ENCODE measurements around the gene WDR93. TPM values are rescaled to one million over a fixed set of nuclear protein-coding genes. Genes with fewer than 3 reads are reported as not detected.
A peak's percentile ranks its signal among the peaks of the same experiment; 100 is the strongest.

Gene WDR93
- total RNA-seq, 2 donors from 2014 or later = 0.24 to 0.64 TPM

- DNase-seq = no peak
- Mint-ChIP-seq H3K4me3 (no peak overlapping the region), H3K4me1 (peaks cover 15% of the 10 kb centered on the region), H3K9me3 (no peaks in the 10 kb centered on the region), H3K27me3 (ENCODE audit: insufficient read depth) (peaks cover 79% of the 10 kb centered on the region), H3K27ac (no peak overlapping the region), H3K36me3 (ENCODE audit: low read depth) (no peaks in the 10 kb centered on the region)
- H3K27ac ChIP-seq (ENCODE audit: low read depth, low read length) = no peak overlapping the region
- peaks cover 38% of the 10 kb centered on the region for H3K27me3 ChIP-seq (ENCODE audit: control insufficient read depth, insufficient read depth, low read length, poor library complexity, severe bottlenecking)
- WGBS, 2 experiments (ENCODE audit: insufficient coverage in 1 of 2, insufficient read length in 1 of 2) = 87 to 93% methylated on average over 6 to 8 of the region's 8 CpGs
- no peak for TF ChIP-seq CTCF (conservative IDR thresholded peaks at IDR 0.05)
- H3K4me3 ChIP-seq (ENCODE audit: low read length) = no peak overlapping the region
- H3K4me1 ChIP-seq (ENCODE audit: control insufficient read depth, insufficient read depth, low read length) = peaks cover 5% of the 10 kb centered on the region
- H3K9ac ChIP-seq (ENCODE audit: extremely low read depth, low read length, poor library complexity, severe bottlenecking) = no peak overlapping the region
- H3K36me3 ChIP-seq (ENCODE audit: control insufficient read depth, insufficient read depth, low read length) = no peaks in the 10 kb centered on the region
- no peaks in the 10 kb centered on the region for H3K9me3 ChIP-seq (ENCODE audit: control insufficient read depth, low read length)
Measured at GRCh38 chr15:89758981-89759380, 68.4 kb downstream of the WDR93 start.

DNA sequence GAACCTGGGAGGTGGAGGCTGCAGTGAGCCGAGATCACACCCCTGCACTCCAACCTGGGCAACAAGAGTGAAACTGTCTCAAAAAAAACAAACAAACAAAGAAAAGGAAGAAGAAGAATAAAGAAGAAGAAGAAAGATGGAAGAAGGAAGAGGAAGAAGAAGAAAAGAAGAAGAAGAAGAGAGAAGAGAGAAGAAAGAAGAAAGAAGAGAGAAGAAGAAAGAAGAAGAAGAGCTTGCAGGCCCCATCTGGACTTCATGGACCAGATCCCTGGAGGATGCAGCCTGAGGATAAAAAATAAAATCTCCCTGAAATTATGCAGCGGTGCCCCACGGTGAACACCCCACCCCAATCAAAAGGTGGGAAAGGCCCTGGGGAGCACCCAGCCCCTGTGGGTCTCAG, 69.2 kb downstream of the WDR93 start:
- Mint-ChIP-seq H3K27me3 (ENCODE audit: insufficient read depth) (peaks cover 70% of the 10 kb centered on the region), H3K27ac (no peak overlapping the region), H3K36me3 (ENCODE audit: low read depth) (no peaks in the 10 kb centered on the region)

DNA sequence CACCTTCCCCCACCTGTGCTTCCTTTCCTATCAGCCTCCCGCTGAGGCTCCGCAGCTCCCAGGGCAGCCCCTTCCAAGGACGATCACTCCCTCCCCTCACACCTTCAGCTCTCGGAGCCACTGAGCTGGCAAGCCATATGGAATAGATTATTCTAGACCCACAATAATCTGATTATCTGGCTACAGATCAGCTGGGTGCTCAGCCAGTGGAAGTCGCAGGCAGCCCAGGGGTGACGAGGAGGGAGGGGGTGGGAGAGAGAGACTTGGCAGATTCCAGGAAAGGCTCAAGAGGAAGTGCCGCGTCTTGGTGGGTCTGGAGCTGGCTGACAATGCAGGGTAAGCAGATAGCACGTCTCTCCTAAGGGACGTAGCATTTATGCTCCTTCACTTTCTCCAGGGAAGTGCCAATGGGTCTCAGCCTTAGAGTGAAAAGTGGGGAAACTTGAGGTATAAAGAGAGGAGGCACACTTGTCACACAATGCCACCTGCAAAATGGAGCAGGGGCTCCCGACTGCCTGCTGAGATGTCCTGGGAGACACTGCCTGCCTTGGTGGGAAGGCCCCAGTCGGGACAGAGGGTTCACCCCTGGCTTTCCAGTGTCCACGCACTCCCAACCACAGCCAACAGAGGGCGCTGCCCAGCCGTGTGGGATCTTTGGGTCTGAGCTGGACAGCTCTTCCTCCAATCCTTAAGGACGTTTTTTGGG, 69.8 kb downstream of the WDR93 start:
- H3K4me1 ChIP-seq (ENCODE audit: control insufficient read depth, insufficient read depth, low read length) = peaks cover 5% of the 10 kb centered on the region
- H3K9me3 Mint-ChIP-seq = no peaks in the 10 kb centered on the region
- no peak overlapping the region for H3K27ac ChIP-seq (ENCODE audit: low read depth, low read length)
- H3K27me3 ChIP-seq (ENCODE audit: control insufficient read depth, insufficient read depth, low read length, poor library complexity, severe bottlenecking) = peaks cover 23% of the 10 kb centered on the region
- H3K36me3 Mint-ChIP-seq (ENCODE audit: low read depth) = no peaks in the 10 kb centered on the region
- H3K9me3 ChIP-seq (ENCODE audit: control insufficient read depth, low read length) = no peaks in the 10 kb centered on the region
- H3K4me1 Mint-ChIP-seq = peaks cover 15% of the 10 kb centered on the region
- peak overlapping the region; percentile 30 for H3K4me3 Mint-ChIP-seq
- peak; percentile 98 for TF ChIP-seq CTCF (conservative IDR thresholded peaks at IDR 0.05)
- peak; percentile 98 for DNase-seq
- H3K36me3 ChIP-seq (ENCODE audit: control insufficient read depth, insufficient read depth, low read length) = no peaks in the 10 kb centered on the region
- peak overlapping the region; percentile 62 for H3K4me3 ChIP-seq (ENCODE audit: low read length)
- WGBS, 2 experiments (ENCODE audit: insufficient coverage in 1 of 2, insufficient read length in 1 of 2) = 19 to 43% methylated on average over 9 to 16 of the region's 16 CpGs
- H3K9ac ChIP-seq (ENCODE audit: extremely low read depth, low read length, poor library complexity, severe bottlenecking) = peak overlapping the region; percentile 34
- H3K27ac Mint-ChIP-seq = peak overlapping the region; percentile 77
- peaks cover 66% of the 10 kb centered on the region for H3K27me3 Mint-ChIP-seq (ENCODE audit: insufficient read depth)

More for the DNA sequence above, 69.2 kb downstream of the WDR93 start:
- no peak for DNase-seq
- peaks cover 29% of the 10 kb centered on the region for H3K27me3 ChIP-seq (ENCODE audit: control insufficient read depth, insufficient read depth, low read length, poor library complexity, severe bottlenecking)
- H3K27ac ChIP-seq (ENCODE audit: low read depth, low read length) = no peak overlapping the region
- TF ChIP-seq CTCF (conservative IDR thresholded peaks at IDR 0.05) = no peak
- peaks cover 15% of the 10 kb centered on the region for H3K4me1 Mint-ChIP-seq
- 85 to 100% methylated on average over 2 of the region's 3 CpGs for WGBS, 2 experiments (ENCODE audit: insufficient coverage in 1 of 2, insufficient read length in 1 of 2)
- no peaks in the 10 kb centered on the region for H3K9me3 ChIP-seq (ENCODE audit: control insufficient read depth, low read length)
- no peak overlapping the region for H3K9ac ChIP-seq (ENCODE audit: extremely low read depth, low read length, poor library complexity, severe bottlenecking)
- no peaks in the 10 kb centered on the region for H3K9me3 Mint-ChIP-seq
- peak overlapping the region; percentile 30 for H3K4me3 Mint-ChIP-seq
- H3K36me3 ChIP-seq (ENCODE audit: control insufficient read depth, insufficient read depth, low read length) = no peaks in the 10 kb centered on the region
- no peak overlapping the region for H3K4me3 ChIP-seq (ENCODE audit: low read length)
- H3K4me1 ChIP-seq (ENCODE audit: control insufficient read depth, insufficient read depth, low read length) = peaks cover 5% of the 10 kb centered on the region
